Activated CD4-positive, alpha-beta T cell treated with anti-CD3 and anti-CD28 coated beads for 24 hours (primary cell): ENCODE data around the gene LIN54.
A peak's percentile ranks its signal among the peaks of the same experiment; 100 is the strongest.
"Not testable (repeated sequence)": the region's sequence is repeated elsewhere in the genome, so short reads cannot be mapped to it uniquely, and the experiment has no call there.

Experiments used
- DNase-seq, 2 donors: peaks; one replicate each; pipeline ENCODE4 v3.0.0-alpha.2; 2020; ENCODE audit warnings: low read depth in 2 of 2

The LIN54 gene

DNA sequence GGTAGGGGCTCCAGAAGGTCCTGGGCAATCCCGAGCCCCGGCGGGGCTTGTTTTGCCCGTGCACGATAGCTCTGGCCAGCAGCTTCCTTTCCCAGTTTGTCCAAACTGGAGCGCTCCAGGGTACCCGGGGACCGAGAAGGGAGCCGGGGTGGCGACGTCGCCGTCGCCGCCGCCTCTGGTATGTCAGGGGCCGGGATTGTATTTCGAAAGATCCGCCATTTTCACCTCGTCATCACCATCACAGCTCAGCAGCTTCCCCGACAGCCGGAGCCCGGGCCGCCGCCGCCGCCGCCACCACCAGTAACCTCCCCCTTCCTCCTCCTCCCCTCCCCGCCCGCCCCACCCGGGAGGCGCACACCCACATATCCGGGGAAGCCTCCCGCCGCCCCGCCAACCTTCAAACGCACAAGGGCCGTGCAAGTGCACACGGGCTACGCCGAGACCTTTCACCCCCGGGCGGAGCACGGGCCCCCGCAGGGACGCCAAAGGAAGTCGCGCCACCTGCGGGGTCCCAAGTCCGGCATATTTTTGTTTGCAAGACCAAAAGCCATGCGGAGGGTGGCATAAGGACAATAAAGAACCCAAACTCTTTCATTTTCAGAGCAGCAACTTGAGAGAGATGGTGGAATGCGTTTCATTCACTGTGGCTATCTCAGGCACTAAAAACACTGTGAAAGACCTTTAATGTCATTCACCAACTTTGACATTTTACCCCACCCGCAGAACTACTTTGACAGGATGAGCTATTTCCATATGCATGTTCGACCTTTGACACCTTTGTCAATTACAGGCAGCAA is at the start of gene LIN54:
Gene LIN54, minus strand, starts transcription at position 302 of the 797 bp plus-strand sequence. CDS start 25,979 bp downstream, outside the sequence.
- peak; percentile 65 to 69 for DNase-seq

DNA sequence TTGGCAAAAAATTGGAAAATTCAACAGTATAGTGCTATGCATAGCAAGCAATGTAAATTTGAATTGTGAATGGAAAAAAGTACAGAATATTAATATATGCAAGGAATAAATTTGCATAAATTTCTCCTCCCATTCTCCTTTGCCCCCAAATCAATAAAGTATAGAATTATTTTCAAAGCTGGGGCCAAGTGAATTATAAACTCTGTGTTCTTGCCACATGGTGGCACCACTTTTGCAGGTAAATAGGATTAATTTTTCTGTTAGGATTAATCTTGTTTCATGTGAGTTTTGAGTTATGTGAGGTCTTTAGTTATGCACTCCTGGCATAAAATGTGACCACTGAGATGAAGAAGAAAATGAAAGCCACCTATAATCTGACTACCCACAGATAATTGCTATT is 44.3 kb upstream of the LIN54 start:
- no peak for DNase-seq

DNA sequence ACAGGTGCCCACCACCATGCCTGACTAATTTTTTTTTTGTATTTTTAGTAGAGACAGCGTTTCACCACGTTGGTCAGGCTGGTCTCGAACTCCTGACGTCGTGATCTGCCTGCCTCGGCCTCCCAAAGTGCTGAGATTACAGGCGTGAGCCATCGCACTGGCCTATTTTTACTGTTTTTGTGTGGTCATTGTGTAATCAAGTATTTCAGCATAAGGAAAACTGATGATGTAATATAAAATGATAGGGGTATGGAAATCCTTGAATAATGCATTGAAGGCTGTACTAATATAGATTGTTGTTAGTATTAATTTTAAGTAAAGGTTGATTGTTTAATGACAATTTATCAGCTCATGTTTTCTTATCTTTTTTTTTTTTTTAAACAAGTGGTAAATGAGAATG is 38.2 kb upstream of the LIN54 start:
- DNase-seq = not testable (repeated sequence)

DNA sequence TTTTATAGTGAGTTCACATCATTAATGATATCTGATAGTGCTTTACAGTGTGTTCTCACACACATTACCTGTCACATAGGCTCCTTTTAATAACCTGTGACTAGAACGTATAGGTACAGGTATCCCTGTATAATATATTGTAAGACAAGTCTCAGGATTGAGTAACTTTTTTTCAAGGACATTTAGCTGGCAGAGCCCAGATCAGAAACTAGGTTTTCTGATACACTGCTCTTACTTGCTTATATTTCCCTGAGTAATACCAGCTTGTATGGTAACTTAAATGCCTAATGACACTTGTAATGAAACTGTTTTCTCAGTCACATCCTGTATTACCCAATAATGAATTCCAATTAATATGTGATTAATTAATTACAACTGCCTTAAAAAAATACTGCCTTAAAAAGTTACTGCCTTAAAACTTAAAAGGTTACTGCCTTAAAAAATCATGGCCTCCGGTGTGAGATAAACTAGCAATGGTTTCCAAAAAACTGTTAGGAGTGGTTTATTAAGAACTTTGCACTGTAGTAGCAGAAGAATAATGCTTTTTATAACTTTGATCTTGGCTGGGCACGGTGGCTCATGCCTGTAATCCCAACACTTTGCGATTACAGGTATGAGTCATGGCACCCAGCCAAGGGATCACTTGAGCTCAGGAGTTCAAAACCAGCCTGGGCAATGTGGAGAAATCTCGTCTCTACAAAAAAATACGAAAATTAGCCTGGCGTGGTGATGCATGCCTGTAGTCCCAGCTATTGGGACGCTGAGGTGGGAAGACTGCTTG is 36.3 kb upstream of the LIN54 start:
- DNase-seq = no peak

DNA sequence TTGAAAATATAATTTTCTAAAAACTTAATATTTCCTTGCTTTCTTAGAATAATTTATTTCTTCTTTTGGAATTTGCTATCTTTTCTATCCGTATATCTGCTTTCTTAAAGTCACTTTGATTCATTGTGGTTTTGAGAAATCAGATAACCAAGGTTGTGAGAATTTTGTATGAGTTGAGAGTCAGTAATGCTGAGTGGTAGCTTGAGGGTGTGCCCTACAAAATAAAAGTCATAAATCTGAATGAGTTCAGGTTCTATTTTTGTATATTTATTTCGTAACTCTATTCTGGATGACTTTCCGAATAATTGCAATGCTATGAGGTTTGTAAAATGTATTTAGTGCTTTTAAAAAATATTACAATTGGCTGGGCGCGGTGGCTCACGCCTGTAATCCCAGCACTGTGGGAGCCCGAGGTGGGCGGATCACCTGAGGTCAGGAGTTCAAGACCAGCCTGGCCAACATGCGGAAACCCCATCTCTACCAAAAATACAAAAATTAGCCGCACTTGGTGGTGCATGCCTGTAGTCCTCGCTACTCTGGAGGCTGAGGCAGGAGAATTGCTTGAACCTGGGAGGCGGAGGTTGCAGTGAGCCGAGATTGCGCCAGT is 33.3 kb upstream of the LIN54 start:
- no peak for DNase-seq

DNA sequence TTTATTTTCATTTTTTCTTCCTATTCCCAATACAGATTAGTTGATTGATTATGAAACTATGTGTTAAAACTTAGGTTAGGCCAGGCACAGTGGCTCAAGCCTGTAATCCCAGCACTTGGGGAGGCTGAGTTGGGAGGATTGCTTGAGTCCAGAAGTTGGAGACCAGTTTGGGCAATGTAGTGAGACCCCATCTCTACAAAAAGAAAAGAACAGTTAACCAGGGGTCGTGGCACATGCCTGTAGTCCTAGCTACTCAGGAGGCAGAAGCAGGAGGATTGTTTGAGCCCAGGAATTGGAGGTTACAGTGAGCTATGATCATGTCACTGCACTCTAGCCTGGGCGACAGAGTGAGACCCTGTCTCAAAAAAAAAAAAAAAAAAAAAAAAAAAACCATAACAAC is 32.5 kb upstream of the LIN54 start:
- DNase-seq = not testable (repeated sequence)

DNA sequence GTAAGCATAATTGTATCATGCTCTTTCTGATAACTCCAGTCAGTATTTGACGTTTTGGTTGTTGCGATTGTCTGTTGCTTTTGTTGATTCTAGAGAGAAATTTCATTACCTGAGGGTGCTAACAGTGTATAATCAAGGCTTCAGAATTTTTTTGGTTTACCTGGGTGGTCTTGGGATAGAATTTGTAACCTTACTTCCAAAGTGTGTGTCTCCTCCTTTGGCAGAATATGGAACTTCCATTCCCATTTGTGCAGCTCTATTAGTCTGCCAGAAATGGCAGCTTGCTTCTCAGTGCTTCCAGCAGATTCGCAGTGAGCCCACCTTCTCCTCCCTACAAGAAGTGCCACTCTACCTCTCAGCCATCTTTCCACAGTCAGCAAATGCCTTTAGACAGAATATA is 29.6 kb upstream of the LIN54 start:
- no peak for DNase-seq

DNA sequence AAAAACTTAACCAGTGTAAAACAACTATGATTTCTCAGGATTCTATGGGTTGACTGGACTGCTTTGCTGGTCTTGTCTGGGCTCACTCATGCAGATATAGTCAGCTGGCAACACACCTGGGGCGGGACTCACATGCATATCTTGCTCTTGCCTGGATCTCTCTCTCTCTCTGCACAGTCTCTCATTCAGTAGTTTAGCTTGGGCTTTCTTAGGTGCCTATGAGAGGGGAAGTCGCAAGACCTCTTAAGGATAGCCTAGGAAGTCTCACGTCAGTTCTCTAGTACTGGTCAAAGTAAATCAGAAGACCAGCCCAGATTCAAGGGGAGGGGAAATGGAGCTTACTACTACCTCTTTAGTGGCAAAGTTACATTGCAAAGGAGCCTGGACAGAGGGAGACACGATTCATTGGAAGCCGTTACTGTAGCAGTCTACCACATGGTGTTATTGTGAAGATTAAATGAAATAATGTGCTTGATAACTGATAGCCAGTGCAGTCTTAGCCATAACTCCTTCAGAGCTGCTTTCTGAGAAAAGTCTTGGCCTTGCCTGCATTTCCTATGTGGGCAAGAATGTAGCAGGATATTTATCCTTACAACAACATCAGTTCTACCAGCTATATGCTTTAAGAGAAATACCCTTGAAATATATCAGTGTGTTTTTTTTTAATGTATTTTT is 26.5 kb upstream of the LIN54 start:
- no peak for DNase-seq

DNA sequence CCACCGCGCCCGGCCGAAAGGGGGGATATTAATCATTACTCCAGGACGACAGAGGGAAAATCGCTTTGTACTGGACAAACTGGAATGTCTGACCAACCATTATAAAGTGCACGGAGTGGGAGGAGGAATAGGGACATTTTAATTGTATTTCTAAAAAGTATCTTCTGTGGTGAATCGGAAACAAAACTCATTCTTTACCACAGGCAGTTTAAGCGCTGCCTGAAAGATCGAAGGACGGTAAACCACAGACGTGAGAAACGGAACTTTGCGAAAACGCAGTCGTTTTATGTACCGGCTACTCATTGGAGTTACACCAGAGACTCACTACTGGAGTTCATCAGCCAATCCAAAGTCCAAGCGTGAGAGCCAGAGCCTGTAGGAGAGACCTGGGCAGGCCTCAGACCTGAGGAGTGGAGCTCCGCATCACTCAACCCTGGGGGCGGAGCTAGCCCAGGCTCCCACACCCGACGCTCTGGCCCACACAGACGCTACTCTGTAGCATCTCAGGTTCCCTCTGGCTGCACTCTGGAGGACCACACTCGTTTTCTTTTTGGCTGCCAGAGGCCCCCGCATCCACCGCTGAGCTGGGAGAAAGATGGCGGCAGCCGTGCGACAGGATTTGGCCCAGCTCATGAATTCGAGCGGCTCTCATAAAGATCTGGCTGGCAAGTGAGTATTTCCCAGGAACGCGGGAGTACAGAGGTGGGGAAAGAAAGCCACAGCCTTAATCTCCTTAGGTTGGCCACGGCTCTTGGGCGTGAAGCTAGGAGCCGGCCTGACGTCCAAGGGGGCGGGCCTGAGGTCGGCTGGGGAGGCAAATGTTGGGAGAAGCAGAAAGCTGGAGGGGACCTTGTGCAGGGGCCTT is 24.2 kb upstream of the LIN54 start, which contains the start of gene COPS4:
Gene COPS4, plus strand, starts transcription at position 554 of the 865 bp plus-strand sequence. Its CDS starts 42 bp downstream, at position 596.
- peak; percentile 85 to 90 for DNase-seq

DNA sequence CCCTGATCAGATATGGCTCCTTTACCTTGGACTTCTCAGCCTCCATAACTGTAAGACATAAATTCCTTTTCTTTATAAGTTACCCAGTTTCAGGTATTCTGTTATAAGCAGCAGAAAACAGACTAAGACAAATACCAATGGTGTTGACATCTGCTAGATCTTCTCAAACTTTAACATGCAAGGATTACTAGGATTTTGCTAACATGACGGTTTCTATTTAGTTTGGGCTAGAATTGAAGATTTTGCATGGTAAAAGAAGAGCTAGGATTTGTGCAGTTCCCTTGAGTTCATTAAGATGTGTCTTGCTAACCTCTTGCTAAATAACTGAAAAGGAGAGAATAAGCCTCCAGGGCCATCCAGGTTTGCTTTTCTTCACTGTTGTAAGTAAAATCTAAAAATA is 19.1 kb upstream of the LIN54 start:
- DNase-seq = no peak

DNA sequence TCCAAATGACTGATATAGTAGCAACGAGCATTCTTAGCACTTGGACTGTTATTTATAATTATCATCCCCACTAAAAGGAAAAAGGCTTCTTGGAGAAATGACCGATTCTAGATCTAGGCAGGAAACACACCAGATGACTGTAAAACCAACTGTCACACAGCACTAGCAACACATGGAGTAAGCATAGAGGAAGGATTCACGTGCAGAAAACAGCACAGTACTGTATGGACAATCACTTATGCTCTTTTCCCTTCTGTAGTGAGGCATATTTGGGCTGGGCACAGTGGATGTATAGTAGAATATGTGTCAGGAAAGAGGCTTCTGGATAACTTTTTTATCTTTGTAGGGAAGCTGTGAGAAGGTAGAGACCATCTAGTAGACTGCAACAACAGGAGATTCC is 18.4 kb upstream of the LIN54 start:
- no peak for DNase-seq

DNA sequence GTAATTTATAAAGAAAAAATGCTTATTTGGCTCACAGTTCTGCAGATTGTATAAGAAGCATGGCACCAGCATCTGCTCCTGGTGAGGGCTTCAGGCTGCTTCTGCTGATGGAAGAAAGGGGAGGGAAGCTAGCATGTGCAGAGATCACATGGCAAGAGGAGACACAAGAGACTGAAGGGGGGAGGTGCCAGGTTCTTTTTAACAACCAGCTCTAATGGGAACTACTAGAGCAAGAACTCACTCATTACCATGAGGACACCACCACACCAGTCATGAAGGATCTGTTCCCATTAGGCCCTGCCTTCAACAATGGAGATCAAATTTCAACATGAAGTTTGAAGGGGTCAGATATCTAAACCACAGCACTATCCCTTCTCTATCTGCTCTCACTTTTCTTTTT is 14.9 kb upstream of the LIN54 start:
- DNase-seq = no peak

DNA sequence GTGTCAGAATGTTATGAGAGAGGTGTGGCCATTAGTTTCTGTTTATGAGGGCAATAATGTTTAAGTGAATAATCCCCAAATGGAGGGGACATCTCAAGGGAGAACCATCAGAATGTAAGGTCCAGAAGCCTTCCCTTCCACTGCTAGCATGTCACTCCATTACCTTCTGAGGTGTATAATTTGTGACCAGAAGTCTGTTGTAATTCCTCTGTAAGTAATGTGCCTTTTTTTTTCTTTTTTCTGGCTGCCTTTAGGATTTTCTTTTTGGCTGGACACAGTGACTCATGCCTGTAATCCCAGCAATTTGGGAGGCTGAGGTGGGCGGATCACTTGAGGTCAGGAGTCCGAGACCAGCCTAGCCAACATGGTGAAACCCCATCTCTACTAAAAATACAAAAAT is 13.6 kb upstream of the LIN54 start:
- DNase-seq = no peak

DNA sequence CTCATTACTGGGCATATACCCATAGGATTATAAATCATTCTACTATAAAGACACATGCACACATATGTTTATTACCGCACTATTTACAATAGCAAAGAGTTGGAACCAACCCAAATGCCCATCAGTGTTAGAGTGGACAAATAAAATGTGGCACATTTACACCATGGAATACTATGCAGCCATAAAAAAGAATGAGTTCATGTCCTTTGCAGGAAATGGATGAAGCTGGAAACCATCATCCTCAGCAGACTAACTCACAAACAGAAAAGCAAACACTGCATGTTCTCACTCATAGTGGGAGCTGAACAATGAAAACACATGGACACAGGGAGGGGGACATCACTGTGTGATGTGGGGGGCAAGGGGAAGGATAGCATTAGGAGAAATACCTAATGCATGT is 13.0 kb upstream of the LIN54 start:
- DNase-seq = not testable (repeated sequence)

DNA sequence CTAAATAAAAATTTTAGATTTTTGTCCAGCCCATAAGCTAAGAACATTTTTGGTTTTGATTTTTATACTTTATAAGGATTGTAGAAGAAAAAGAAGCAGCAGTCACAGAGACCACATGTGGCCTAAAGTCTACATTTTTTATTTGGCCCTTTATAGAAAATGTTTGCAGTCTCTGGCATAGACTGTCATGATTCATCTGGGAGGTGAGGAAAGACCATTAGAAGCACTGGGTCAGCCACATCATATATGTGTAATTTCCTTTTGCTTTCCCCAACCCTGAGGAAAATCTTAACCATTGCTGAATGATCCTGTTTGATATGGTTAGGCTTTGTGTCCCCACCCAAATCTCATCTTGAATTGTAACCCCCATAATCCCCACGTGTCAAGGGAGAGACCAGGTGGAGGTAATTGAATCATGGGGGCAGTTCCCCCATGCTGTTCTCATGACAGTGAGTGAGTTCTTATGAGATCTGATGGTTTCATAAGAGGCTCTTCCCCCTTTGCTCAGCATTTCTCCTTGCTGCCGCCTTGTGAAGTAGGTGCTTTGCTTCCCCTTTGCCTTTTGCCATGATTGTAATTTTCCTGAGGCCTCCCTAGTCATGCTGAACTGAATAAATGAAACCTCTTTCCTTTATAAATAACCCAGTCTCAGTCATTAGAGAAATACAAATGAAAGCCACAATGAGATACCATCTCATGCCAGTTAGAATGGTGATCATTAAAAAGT is 12.3 kb upstream of the LIN54 start:
- DNase-seq = no peak

DNA sequence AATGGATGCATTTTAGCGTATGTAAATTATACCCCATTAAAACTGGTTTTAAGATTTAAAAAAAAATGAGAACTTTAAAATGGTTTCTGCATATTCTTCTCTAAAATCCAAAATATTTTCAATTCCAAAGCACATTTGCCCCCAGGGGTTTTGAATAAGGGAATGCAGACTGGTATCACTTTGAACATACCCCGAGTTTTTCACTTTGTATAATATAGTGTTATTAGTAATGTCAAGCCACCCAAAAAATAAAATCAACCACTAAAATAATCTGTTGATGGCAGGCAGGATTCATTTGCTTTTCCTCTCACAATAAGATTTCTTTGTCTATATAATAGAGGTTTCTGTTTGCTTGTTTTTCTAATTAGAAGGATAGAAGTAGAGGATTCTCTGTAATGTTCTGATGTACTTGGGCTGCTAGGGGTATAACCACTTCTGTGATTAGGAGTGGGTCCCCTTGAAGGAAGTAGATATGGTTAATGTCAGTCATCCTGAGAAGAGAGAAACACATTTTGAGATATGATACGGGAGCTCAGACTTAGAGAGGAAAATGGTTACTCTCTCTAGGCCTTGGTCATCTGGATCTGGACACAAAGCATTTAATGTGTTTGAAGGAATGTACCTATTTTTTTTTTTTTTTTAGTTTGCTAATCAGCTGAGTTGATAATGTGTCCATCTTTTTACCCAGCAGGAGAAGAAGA is 9.3 kb upstream of the LIN54 start:
- DNase-seq = no peak

DNA sequence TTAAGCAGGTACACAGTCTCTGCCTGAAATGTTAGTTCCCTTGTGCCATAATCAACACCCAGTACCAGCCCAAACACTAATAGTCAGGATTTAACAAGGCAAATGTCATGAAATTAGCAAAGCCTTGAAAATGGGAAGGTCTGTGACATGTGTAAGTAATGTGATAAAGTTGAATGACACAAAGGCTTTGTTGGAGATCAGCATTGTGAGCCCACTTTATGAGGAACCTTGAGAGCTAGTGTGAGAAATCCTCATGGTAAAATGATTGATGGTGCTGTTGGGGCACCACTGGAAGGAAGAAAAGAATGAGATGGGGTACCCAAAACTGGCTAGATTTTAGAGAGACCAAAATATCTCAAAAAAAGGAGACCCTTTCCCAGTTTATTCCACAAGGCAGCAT is 3.3 kb upstream of the LIN54 start:
- no peak for DNase-seq

DNA sequence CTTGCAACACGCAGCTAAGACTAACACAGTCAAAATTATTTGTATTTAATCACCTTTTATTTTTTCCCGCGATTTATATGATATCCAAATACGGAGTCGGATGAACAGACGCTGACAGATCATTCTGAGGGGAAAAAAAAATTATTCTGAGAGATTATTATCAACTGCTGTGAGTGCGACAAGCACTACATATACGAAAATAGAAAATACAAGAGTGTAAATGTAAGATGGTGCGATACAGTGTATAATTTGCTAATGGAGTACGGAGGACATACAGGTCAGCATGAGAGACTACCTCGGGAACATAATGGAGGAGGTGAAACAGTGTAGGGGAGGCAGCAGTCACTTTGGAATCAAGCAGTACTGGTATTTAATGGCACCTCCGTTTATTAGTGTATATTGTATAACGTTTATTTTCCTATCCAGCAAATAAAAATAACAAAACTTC is 2.8 kb upstream of the LIN54 start:
- DNase-seq = no peak

DNA sequence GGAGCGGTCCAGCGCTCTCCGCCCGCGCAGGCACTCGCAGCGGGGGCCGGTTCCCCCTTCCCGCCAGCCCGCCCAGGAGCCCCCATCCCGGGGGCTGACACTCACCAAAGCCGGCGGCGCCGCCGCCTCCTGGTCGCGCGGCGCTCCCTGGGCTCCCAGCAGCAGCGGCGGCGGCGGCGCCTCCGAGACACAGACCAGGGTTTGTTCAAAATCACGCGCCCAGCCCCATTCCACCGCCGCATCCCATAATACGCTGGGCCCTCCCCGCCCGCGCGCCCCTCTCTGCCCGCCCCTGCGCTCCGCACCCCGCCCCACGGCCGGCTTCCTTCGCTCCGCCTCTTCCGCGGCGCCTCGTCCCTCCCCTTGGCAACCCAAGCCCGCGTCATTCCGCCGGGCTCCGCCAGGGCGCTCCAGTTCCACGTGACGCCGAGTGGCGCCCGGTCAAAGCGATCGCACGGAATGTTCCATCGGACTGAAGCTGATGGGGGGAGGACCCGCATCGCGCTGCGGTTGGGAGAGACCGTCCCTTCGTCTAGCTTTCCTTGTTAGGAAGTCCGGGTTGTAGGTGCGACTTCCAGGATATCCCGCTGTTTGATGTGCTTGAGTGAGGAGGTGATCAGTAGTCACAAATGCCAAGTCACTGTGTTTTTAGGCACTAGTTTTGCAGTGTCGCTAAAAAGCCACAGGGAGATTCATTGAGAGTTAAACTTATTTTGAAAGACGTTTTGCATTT is 2.2 kb upstream of the LIN54 start:
- DNase-seq = peak; percentile 93 to 95
